Measurements from ENCODE around the gene C7orf25. TPM values are rescaled to one million over a fixed set of nuclear protein-coding genes. Genes with fewer than 3 reads are reported as not detected.

Gene C7orf25
- 10.5 and 14.4 TPM in 2 replicates for total RNA-seq

DNA sequence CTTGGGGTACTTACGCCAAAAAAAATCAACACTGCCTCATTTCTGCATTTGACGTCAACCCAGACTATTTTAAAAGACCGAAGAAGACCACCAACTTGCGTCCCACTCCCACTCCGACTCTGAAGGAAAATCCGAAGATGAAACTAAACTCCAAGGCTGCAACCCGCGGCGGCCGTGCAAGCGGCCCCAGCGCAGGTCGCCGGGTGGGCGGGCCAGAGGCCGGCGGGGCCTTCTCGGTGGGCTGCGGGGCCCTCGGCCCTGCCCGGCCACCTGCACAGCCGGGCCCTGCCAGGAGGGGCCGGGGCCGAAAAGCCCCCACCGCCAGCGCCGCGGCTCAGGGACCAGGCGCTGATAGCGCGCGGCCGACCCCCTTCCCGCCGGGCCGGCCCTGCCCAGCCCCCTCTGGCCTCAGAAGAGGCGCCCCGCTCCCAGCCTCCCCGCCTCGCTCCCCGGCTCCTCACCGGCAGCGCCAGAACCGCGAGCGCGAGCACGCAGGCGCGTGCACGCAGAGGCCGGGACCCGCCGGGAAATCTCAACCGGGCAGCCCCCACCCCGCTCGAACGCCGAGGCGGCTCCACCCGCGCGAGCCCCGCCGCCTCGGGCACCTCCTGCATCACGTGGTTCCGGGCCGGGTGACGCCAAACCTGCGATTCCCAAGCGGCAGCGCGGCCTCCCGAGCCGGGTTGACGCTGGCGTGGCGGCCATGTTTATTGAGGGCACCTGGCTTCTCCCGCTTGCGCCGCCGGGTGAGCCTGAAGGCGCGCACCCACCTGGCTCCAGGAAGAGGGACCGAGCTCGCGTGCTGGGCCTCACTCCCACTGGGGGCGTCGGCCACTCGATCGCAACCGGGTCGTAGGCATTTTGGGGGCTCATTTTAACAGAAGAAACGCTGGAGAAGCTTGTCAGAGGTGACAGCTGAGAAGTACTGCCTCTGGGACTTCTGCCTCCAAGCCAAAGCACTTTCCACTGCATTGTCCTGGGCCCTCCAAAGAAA is at the start of gene C7orf25:
TSS of gene C7orf25 (minus strand) at position 617 of the 994 bp plus-strand sequence. CDS start 1,170 bp downstream, outside the sequence.
- TF ChIP-seq, protein P1, sequence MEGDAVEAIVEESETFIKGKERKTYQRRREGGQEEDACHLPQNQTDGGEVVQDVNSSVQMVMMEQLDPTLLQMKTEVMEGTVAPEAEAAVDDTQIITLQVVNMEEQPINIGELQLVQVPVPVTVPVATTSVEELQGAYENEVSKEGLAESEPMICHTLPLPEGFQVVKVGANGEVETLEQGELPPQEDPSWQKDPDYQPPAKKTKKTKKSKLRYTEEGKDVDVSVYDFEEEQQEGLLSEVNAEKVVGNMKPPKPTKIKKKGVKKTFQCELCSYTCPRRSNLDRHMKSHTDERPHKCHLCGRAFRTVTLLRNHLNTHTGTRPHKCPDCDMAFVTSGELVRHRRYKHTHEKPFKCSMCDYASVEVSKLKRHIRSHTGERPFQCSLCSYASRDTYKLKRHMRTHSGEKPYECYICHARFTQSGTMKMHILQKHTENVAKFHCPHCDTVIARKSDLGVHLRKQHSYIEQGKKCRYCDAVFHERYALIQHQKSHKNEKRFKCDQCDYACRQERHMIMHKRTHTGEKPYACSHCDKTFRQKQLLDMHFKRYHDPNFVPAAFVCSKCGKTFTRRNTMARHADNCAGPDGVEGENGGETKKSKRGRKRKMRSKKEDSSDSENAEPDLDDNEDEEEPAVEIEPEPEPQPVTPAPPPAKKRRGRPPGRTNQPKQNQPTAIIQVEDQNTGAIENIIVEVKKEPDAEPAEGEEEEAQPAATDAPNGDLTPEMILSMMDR (IDR thresholded peaks at IDR 0.05; ENCODE audit: insufficient read depth, low read length, poor library complexity, severe bottlenecking): no peak
- H3K4me3 ChIP-seq (ENCODE audit: low read depth, low read length): peak within 1 kb of the TSS; percentile 74

DNA sequence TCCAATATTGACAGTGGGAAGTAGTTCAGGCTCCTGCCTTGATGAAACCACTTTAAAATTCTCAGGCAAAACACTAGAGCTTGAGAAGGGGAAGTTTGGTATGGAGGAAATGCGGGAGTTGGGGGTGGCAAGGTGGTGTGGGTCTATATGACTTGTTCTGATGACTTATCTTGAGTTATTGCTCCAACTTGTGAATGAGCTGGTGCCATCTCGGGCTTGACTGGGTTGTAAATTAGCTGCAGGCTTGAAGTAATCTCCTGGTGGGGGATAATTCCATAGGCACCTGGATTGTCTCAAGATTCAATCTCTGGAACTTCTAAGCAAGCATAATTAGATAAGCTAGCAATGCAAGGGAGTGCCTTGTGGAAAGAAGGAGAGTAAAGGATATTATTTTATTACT is 49.3 kb upstream of the C7orf25 start:
- Histone ChIP-seq H3K27me3 (ENCODE audit: control insufficient read depth, insufficient read depth, low read length) (no peaks in the 10 kb centered on the region), H3K36me3 (ENCODE audit: control insufficient read depth, insufficient read depth, low read length) (no peaks in the 10 kb centered on the region), H3K4me3 (ENCODE audit: low read depth, low read length) (no peak overlapping the region)
- TF ChIP-seq, protein P1 (IDR thresholded peaks at IDR 0.05; ENCODE audit: insufficient read depth, low read length, poor library complexity, severe bottlenecking): no peak
- DNase-seq (ENCODE audit: low read depth): no peak

More for the DNA sequence above, at the start of gene C7orf25:
- no peaks in the 10 kb centered on the region for H3K36me3 ChIP-seq (ENCODE audit: control insufficient read depth, insufficient read depth, low read length)
- DNase-seq (ENCODE audit: low read depth): peak; percentile 71
- H3K27me3 ChIP-seq (ENCODE audit: control insufficient read depth, insufficient read depth, low read length): no peaks in the 10 kb centered on the region

DNA sequence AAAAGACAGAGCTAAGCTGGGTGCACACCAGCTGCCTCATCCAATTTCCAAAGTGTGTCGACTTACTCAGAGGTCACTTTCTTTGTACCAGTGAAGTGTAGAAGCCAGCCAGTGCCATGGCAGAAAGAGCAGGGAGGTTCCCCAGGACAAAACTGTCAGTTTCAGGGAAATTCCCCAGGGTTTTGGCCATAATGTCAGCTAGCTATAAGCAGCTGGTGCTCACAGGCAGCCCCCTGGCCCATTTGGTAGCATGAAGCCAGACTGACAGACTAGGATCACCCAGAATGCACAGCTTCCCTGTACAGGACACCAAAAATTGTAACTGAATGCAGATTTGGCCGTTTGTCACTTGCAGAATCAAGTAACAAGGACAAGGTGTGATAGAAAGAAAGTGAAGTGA is 48.9 kb upstream of the C7orf25 start:
- Histone ChIP-seq H3K4me3 (ENCODE audit: low read depth, low read length) (no peak overlapping the region), H3K27me3 (ENCODE audit: control insufficient read depth, insufficient read depth, low read length) (no peaks in the 10 kb centered on the region), H3K36me3 (ENCODE audit: control insufficient read depth, insufficient read depth, low read length) (no peaks in the 10 kb centered on the region)
- no peak for DNase-seq (ENCODE audit: low read depth)
- TF ChIP-seq, protein P1 (IDR thresholded peaks at IDR 0.05; ENCODE audit: insufficient read depth, low read length, poor library complexity, severe bottlenecking): no peak

DNA sequence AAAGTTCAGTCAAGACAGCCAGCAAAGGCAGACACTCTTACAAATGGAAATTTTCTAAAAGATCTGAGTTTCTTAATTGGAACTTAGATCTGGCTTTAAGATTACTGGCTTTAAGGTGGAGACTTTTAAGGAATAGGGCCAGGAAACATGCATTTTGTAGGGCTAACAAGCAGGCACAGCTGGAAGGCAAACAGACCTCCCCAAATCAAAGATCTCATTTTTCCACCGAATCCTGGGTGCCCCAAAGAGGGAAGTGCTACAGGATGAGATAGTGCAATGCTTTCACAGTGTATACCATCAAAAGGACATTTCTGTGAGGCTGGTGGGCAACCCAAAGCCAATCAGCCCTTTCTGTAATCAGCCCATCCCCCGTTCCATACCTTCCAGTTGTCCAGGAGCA is 47.7 kb upstream of the C7orf25 start:
- Histone ChIP-seq H3K36me3 (ENCODE audit: control insufficient read depth, insufficient read depth, low read length) (no peaks in the 10 kb centered on the region), H3K27me3 (ENCODE audit: control insufficient read depth, insufficient read depth, low read length) (no peaks in the 10 kb centered on the region), H3K4me3 (ENCODE audit: low read depth, low read length) (no peak overlapping the region)
- TF ChIP-seq, protein P1 (IDR thresholded peaks at IDR 0.05; ENCODE audit: insufficient read depth, low read length, poor library complexity, severe bottlenecking): no peak
- DNase-seq (ENCODE audit: low read depth): no peak

DNA sequence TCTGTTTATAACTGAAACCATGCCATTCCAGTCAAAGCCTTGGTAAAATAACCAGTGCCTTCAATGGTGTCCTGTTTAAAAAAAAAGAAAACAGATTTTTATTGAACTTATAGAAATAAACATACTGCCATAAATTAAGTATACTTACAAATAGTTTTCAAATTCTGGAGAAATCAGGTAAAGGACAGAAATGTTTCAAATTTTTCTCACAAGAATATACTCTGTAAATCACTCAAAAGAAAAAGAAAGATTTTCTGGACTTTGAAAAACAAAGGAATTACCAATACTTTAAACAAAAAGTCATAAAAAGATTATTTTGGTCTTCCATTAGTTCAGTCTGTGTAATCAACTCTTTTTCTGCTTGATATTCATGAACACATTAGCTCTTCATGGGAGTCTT is 44.2 kb upstream of the C7orf25 start:
- H3K4me3 ChIP-seq (ENCODE audit: low read depth, low read length): no peak overlapping the region
- H3K36me3 ChIP-seq (ENCODE audit: control insufficient read depth, insufficient read depth, low read length): no peaks in the 10 kb centered on the region
- TF ChIP-seq, protein P1 (IDR thresholded peaks at IDR 0.05; ENCODE audit: insufficient read depth, low read length, poor library complexity, severe bottlenecking): no peak
- no peak for DNase-seq (ENCODE audit: low read depth)
- H3K27me3 ChIP-seq (ENCODE audit: control insufficient read depth, insufficient read depth, low read length): no peaks in the 10 kb centered on the region
